Activated CD4-positive, alpha-beta T cell treated with anti-CD3 and anti-CD28 coated beads for 36 hours (primary cell): ENCODE data around the gene FKBP2. TPM values are rescaled to one million over a fixed set of nuclear protein-coding genes. Genes with fewer than 3 reads are reported as not detected.

Experiments
- ATAC-seq: fragments of 200-7000 bp; cut with Tn5 transposase; one replicate; pipeline ENCODE4 v1.10.0; 2021; ENCODE audit warnings: mild to moderate bottlenecking, moderate library complexity
- CTCF ChIA-PET: fragments of 350-600 bp; sonication (Branson Sonifier 250); formaldehyde crosslinking; loops from one replicate; lab custom pipeline; 2021; ENCODE audit warnings: antibody characterized with exemption; lab: Charles Lee
- POLR2A ChIA-PET: fragments of 350-600 bp; sonication (Branson Sonifier 250); formaldehyde crosslinking; loops from one replicate; lab custom pipeline; 2021; ENCODE audit warnings: antibody characterized with exemption, inconsistent platforms; lab: Charles Lee
- DNase-seq: peaks from one replicate; pipeline ENCODE4 v3.0.0-alpha.2; 2020
- H3K27ac Mint-ChIP-seq: one replicate; pipeline ENCODE4 v1.8.0; 2021; ENCODE audit warnings: mixed read lengths
- H3K27me3 Mint-ChIP-seq: one replicate; pipeline ENCODE4 v1.8.0; 2021; ENCODE audit warnings: mixed read lengths
- H3K36me3 Mint-ChIP-seq: one replicate; pipeline ENCODE4 v1.8.0; 2021; ENCODE audit warnings: low read depth, mixed read lengths
- H3K4me1 Mint-ChIP-seq: one replicate; pipeline ENCODE4 v1.8.0; 2021; ENCODE audit warnings: mixed read lengths
- H3K4me3 Mint-ChIP-seq: one replicate; pipeline ENCODE4 v1.8.0; 2021; ENCODE audit warnings: mild to moderate bottlenecking, moderate library complexity, mixed read lengths
- H3K9me3 Mint-ChIP-seq: one replicate; pipeline ENCODE4 v1.8.0; 2021; ENCODE audit warnings: low read depth, mixed read lengths
- intact Hi-C, 2 experiments: fragments of 100-400 bp; cut with DNase I in 1 of 2; cut with micrococcal nuclease in 1 of 2; formaldehyde crosslinking; loops; one replicate each; pipeline versions ENCODE4 v1.14.2 to v1.15.1; 2022 to 2024; cut with DNase I, micrococcal nuclease
- total RNA-seq, 2 experiments: library from RNA; stranded (reverse); gene quantifications; one replicate each; pipeline ENCODE4 v1.2.3, GENCODE V29; 2021

Gene FKBP2
- total RNA-seq, 2 experiments from 2014 or later = 19.9 to 21.3 TPM

DNA sequence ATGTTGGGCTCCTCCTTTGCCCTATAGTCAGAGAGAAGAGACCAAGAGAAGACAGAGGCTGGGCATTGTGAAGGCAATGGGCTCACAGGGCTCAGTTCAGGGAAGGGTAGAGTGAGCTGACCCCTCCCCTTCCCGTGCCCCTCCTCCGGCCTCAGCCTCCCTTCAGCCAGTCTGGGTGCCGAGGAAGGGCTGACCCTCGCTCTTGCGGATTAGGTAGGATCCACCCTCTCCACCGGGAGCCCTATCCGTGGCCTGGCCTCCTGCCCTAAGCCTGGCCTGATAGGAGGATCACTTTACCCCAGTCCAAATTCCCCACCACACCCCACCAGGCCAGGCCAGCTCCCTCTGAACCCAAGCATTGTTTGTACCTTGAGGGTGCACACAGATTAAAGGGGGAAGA lies 7.7 kb downstream of the FKBP2 start:
- CTCF ChIA-PET = interaction anchor here (0.6 to 3.0 kb wide), 5 partner anchors 20 to 56 kb away, joined by 3 to 20 read pairs (median 3); partner anchors contain the start of gene FERMT3
- DNase-seq (no peak), ATAC-seq (no peak)
- H3K27me3 Mint-ChIP-seq = no peaks in the 10 kb centered on the region
- no peaks in the 10 kb centered on the region for H3K9me3 Mint-ChIP-seq
- peaks cover 13% of the 10 kb centered on the region for H3K36me3 Mint-ChIP-seq
- peaks cover 22% of the 10 kb centered on the region for H3K4me1 Mint-ChIP-seq
- no peak overlapping the region for H3K4me3 Mint-ChIP-seq
- POLR2A ChIA-PET = no interaction called here
- intact Hi-C loops = loop anchor here in 1 of 2 experiments (10.0 kb wide), 2 partner anchors 866 to 1644 kb away; partner anchors contain the start of genes MTA2, TM7SF2 and ZNHIT2
- no peak overlapping the region for H3K27ac Mint-ChIP-seq

DNA sequence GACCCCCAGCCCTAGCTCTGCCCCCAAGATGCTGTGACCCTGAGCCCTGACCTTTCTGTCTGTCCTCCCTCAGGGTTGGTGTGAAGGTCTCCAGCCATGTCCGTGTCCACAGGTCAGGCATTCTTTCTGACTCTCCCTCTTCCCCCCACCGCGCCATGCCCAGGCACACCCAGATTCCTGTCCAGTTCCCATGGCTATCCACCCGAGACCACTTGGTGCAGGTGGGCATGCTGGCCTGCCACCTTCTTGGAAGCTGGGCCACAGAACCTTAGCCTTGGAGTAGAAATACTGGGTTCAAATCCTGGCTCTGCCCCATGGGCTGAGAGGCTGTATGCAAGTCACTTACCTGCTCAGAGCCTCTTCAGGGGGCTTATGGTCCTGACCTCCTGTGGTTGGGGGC lies 8.1 kb downstream of the FKBP2 start:
- ATAC-seq = no peak
- ChIA-PET POLR2A (no interaction called here), CTCF (interaction anchor here (0.6 to 3.2 kb wide), 7 partner anchors 7 to 56 kb away, joined by 3 to 20 read pairs (median 7); partner anchors contain the start of genes ESRRA, FERMT3 and FKBP2)
- Mint-ChIP-seq H3K4me3 (no peak overlapping the region), H3K27me3 (no peaks in the 10 kb centered on the region), H3K9me3 (no peaks in the 10 kb centered on the region), H3K36me3 (peaks cover 8% of the 10 kb centered on the region), H3K27ac (no peak overlapping the region), H3K4me1 (peaks cover 18% of the 10 kb centered on the region)
- intact Hi-C loops = loop anchor here in 1 of 2 experiments (10.0 kb wide), 2 partner anchors 866 to 1644 kb away; partner anchors contain the start of genes MTA2, TM7SF2 and ZNHIT2
- DNase-seq = no peak

DNA sequence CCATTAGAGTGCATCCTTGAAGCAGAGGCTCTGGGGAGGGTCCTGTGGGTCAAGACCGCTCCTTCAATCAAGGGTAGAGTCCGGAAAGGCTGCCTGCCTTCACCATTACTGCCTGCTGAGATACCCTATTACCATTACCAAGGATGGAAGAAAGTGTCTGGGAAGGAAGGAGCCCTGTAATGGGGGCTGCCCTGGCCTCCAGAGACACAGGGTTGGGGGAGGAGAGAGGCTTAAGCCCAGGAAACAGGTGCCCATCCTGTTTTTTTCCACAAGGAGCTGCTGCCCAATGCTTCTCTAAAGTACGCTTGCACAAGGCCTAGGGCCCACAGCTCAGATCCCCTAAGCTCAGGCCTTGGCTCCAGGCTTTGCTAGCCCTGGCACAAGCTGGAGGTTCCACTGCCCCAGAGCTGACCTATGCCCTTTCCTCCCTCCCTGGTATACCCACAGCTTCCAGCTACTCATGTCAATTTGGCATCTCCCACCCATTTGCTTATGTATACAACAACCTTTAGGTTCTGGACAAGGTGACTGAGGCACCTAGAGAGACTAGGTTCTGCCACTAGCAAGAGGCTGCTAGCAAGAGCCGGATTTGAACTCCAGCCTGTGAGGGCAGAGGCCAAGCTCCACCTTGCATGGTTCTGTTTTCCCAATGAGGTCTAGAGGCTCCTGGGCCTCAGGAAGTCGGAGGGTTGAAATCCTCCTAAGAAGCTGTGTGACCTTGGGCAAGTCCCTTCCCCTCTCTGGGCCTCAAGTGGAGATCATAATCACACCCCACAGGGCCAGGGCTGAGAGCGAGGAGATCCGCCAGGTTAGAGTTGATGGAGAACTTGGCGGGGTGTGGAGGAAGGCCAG lies 8.9 kb downstream of the FKBP2 start:
- Mint-ChIP-seq H3K27me3 (no peaks in the 10 kb centered on the region), H3K9me3 (no peaks in the 10 kb centered on the region), H3K27ac (no peak overlapping the region), H3K4me1 (peaks cover 15% of the 10 kb centered on the region), H3K4me3 (no peak overlapping the region), H3K36me3 (peaks cover 5% of the 10 kb centered on the region)
- POLR2A ChIA-PET = no interaction called here
- CTCF ChIA-PET = interaction anchor here (0.5 to 3.2 kb wide), 16 partner anchors 8 to 1461 kb away, joined by 3 to 20 read pairs (median 4); partner anchors contain the start of genes CATSPERZ, ESRRA, FERMT3 and FKBP2
- DNase-seq (no peak), ATAC-seq (no peak)
- intact Hi-C loops = loop anchor here (1.0 to 10.0 kb wide), 3 partner anchors 45 to 1645 kb away; partner anchors contain the start of genes MTA2 (in 1 of the 2), TM7SF2 (in 1 of the 2) and ZNHIT2 (in 1 of the 2)

GRCh38 chr11:64250415-64251015 lies 9.6 kb downstream of the FKBP2 start:
- POLR2A ChIA-PET = no interaction called here
- Mint-ChIP-seq H3K27ac (no peak overlapping the region), H3K36me3 (peaks cover 5% of the 10 kb centered on the region), H3K4me3 (peak overlapping the region; percentile 71), H3K9me3 (no peaks in the 10 kb centered on the region), H3K27me3 (no peaks in the 10 kb centered on the region), H3K4me1 (peaks cover 15% of the 10 kb centered on the region)
- CTCF ChIA-PET = interaction anchor here (0.5 to 3.2 kb wide), 16 partner anchors 9 to 443 kb away, joined by 3 to 20 read pairs (median 4); partner anchors contain the start of genes CATSPERZ, ESRRA, FERMT3 and FKBP2
- DNase-seq (no peak), ATAC-seq (no peak)
- intact Hi-C loops = loop anchor here (1.0 kb wide), 4 partner anchors 19 to 54 kb away; partner anchors contain the start of gene GPR137 (in 1 of the 2)

GRCh38 chr11:64251016-64251752 lies 10.3 kb downstream of the FKBP2 start, which contains the start of gene PLCB3:
PLCB3 (plus strand) TSS chr11:64251530; CDS start chr11:64251650, 120 bp downstream.
- Mint-ChIP-seq H3K36me3 (no peaks in the 10 kb centered on the region), H3K4me3 (peak within 1 kb of the TSS; percentile 84), H3K27ac (no peak within 1 kb of the TSS), H3K9me3 (no peaks in the 10 kb centered on the region), H3K27me3 (no peaks in the 10 kb centered on the region), H3K4me1 (peaks cover 15% of the 10 kb centered on the region)
- DNase-seq (peak; percentile 78), ATAC-seq (peak; percentile 62)
- CTCF ChIA-PET = interaction anchor here (0.6 to 3.2 kb wide), 15 partner anchors 10 to 1423 kb away, joined by 3 to 20 read pairs (median 5); partner anchors contain the start of genes ESRRA and FKBP2
- POLR2A ChIA-PET = no interaction called here
- intact Hi-C loops = loop anchor here (1.0 kb wide), 3 partner anchors 18 to 53 kb away; partner anchors contain the start of gene GPR137 (in 1 of the 2)

DNA sequence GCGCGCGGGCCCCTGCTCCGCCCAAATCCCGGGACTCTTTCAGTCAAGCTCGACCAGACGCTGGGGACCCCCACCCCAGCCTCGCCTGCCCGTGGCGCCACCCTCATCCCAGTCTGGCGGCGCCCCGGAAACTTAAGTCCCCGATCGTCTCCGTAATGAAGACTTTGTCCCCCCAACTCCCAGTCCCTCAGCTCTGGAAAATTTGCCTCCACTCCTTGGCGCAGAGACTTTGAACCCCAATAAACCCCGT lies 10.8 kb downstream of the FKBP2 start:
- Mint-ChIP-seq H3K4me1 (peaks cover 15% of the 10 kb centered on the region), H3K4me3 (peak overlapping the region; percentile 84), H3K27ac (no peak overlapping the region), H3K27me3 (no peaks in the 10 kb centered on the region), H3K36me3 (no peaks in the 10 kb centered on the region), H3K9me3 (no peaks in the 10 kb centered on the region)
- POLR2A ChIA-PET = interaction anchor here (0.6 kb wide), 1 partner anchor 66 kb away, joined by 3 read pairs; the partner anchor contains the start of genes PRDX5 and TRMT112
- DNase-seq = no peak
- no peak for ATAC-seq
- CTCF ChIA-PET = interaction anchor here (0.6 to 3.2 kb wide), 11 partner anchors 10 to 1424 kb away, joined by 3 to 16 read pairs (median 5); partner anchors contain the start of genes ESRRA and FKBP2
- intact Hi-C loops = loop anchor here (1.0 kb wide), 3 partner anchors 18 to 53 kb away; partner anchors contain the start of gene GPR137 (in 1 of the 2)

DNA sequence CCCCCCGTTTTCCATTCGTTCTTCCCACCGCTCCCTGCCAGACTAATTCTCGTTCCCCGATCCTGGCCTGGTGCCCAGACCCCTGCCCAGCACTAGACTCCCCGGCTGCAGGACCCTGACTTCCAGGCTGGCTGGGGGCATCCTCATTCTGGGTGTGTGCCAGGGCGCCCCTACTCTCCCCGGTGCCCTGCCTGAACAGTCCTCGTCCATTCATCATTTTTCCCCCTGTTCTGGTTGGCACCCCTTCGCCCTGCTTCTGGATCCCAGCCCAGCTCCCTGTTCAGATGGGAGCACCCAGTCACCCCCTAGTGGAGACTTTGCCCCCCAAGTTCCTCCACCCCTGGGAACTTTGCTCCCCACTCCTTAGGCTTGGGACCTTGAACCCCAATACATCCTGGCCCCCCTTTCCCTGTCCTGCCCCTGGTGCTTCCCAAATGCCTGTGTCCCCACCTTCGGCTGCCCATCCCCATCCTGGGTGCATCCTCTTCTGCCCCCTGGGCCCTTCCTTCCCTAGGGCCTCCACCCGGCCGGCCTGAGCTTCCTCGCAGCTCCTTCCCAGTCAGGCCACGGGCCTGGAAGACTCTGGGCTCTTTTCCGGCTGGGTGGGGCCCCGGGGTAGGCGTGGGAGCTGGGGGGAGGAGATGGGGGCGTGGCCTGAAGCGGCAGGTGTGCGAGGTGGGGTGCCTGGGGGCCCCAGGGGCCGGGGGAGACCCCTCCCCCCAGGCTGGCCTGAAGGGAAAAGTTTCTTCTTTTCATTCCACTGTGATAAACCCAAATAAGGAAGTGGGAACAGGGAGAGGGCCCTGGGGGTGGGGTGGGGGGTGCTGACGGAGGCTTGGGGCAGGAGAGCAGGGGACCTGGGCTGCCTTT lies 11.3 kb downstream of the FKBP2 start:
- Mint-ChIP-seq H3K27ac (no peak overlapping the region), H3K27me3 (no peaks in the 10 kb centered on the region), H3K9me3 (no peaks in the 10 kb centered on the region), H3K4me3 (peak overlapping the region; percentile 84), H3K4me1 (peaks cover 13% of the 10 kb centered on the region), H3K36me3 (no peaks in the 10 kb centered on the region)
- intact Hi-C loops = no loop called here
- CTCF ChIA-PET = interaction anchor here (0.5 to 3.2 kb wide), 15 partner anchors 10 to 1774 kb away, joined by 3 to 16 read pairs (median 3); partner anchors contain the start of genes CATSPER1, ESRRA and FKBP2
- DNase-seq (peak; percentile 52), ATAC-seq (no peak)
- POLR2A ChIA-PET = interaction anchor here (0.6 kb wide), 1 partner anchor 65 kb away, joined by 3 read pairs; the partner anchor contains the start of genes PRDX5 and TRMT112

- no peak for ATAC-seq
- peak overlapping the region; percentile 84 for H3K4me3 Mint-ChIP-seq
- intact Hi-C loops = no loop called here
Observed at GRCh38 chr11:64253043-64253442, 12.1 kb downstream of the FKBP2 start.

GRCh38 chr11:64253481-64253880 lies 12.6 kb downstream of the FKBP2 start:
- POLR2A ChIA-PET = no interaction called here
- ATAC-seq (no peak), DNase-seq (no peak)
- CTCF ChIA-PET = interaction anchor here (1.2 to 1.3 kb wide), 2 partner anchors 14 to 46 kb away, joined by 3 read pairs; partner anchors contain the start of gene FERMT3
- Mint-ChIP-seq H3K9me3 (no peaks in the 10 kb centered on the region), H3K27ac (no peak overlapping the region), H3K4me1 (peaks cover 13% of the 10 kb centered on the region), H3K4me3 (peak overlapping the region; percentile 84), H3K27me3 (no peaks in the 10 kb centered on the region), H3K36me3 (no peaks in the 10 kb centered on the region)
- intact Hi-C loops = no loop called here

More at GRCh38 chr11:64253043-64253442, 12.1 kb downstream of the FKBP2 start:
- POLR2A ChIA-PET = no interaction called here
- CTCF ChIA-PET = interaction anchor here (0.7 to 1.4 kb wide), 4 partner anchors 10 to 640 kb away, joined by 3 to 8 read pairs (median 3); partner anchors contain the start of gene FERMT3
- Mint-ChIP-seq H3K27ac (no peak overlapping the region), H3K4me1 (peaks cover 13% of the 10 kb centered on the region), H3K9me3 (no peaks in the 10 kb centered on the region), H3K27me3 (no peaks in the 10 kb centered on the region), H3K36me3 (no peaks in the 10 kb centered on the region)
- DNase-seq = no peak
